HG03280 (cell line): ENCODE data around the gene GLYR1.

Source experiments
- ATAC-seq: cut with Tn5 transposase; IDR thresholded peaks from one replicate; pipeline ENCODE4 v1.9.1; 2021; ENCODE audit warnings: mild to moderate bottlenecking, moderate library complexity; ENCODE audit not compliant: unreplicated experiment

GLYR1 gene

DNA sequence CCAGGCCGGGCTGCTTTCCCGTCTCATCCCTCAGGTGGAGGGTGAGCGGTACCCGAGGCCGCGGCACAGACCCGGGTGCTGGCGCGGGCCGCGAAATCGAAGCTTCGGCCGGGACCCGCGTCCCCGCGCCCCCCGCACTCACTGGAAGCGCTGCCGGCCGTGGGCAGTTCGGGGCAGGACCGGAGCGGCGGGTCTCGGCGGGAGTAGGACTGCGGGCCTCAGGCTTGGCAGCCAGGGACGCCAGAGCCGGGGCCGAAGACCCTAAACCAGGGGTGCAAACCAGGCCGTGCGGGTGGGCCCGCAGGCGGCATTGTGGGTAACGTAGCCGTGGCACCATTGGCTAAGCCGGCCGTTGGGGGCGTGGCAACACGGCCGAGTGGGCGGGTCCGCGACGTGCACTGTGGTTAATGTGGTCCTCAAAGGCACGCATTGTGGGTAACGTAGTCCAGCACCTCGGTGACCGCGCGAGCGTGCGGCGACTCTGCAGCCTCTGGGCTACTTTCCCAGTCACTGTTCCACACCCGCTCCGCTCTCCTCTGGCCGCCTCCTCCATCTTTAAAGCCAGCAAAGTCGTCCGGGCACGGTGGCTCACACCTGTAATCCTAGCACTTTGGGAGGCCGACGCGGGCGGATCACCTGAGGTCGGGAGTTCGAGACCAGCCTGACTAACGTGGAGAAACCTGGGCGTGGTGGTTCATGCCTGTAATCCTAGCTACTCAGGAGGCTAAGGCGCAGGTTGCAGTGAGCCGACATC, 80.0 kb downstream of the GLYR1 start, which contains the start of gene ZNF500:
Gene ZNF500 (minus strand): TSS at position 288 of the 754 bp plus-strand sequence. CDS start 1,184 bp downstream, outside the sequence.
- peak; percentile 86 for ATAC-seq

GRCh38 chr16:4765511-4766474, 81.3 kb downstream of the GLYR1 start:
- ATAC-seq: no peak

GRCh38 chr16:4763791-4764190, 83.3 kb downstream of the GLYR1 start:
- ATAC-seq: no peak

DNA sequence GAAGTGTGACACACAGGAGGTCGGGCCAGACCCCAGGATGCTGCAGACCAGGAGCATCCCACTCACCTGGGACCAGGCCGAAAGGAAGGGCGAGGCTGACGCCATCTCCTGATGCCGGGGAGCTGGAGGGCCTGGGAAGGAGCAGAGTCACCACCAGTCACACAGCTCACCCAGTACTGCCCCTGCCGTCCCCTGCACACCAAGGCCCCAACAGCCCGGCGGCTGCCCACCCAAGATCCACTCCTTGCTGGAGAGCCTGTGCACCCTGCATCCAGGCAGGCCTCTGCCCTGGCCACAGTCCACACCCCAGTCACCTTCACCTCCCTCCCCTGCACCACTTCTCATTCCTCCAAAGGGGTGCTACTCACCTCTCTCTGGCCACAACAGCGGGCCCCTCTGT, 84.9 kb downstream of the GLYR1 start:
- no peak for ATAC-seq

DNA sequence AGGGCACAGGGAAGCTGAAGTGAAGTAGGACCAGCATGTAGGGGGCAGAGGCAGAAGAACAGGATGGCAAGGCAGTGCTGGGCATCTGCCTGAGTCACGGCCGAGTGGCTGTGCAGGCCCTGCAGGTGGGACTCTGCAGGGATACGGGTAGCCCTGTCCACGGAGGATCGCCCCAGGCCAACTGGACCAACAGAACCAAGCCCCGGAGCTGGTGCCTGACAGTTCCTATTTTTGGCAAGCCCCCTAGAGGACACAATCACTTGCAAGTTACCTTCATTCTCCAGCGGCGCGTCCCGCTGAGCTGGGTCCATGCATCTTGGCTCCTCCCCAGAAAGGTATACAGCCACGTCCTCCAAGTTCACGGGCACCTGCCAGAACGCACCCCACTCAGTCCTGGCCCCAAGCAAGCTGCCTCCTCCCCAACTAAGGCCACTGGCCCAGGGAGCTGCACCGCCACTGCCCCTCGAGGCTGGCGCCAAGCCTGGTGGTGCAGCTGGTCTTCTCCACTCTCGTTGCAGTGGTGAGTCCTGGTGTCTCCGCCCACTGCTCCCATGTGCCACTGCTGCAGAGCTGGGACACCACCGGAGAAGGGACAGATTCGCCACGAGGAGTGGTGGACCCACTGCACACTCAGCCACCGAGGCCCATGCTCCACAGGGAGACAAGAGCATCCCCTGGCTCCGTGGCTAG, 86.7 kb downstream of the GLYR1 start:
- no peak for ATAC-seq

GRCh38 chr16:4755687-4756086, 91.4 kb downstream of the GLYR1 start:
- no peak for ATAC-seq

DNA sequence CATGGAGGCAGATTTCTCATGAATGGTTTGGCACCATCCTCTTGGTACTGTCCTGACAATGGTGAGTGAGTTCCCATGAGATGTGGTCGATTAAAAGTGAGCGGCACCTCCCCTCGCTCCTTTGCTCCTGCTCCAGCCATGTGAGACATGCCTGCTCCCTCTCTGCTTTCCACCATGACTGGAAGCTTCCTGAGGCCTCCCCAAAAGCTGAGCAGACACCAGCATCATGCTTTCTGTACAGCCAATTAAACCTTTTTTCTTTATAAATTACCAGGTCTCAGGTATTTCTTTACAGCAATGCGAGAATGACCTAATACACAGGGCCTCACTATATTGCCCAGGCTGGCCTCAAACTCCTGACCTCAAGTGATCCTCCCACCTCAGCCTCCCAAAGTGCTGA, 92.2 kb downstream of the GLYR1 start:
- no peak for ATAC-seq

GRCh38 chr16:4753227-4753626, 93.9 kb downstream of the GLYR1 start:
- no peak for ATAC-seq
